ENCODE measurements around the gene DAGLA. TPM values are rescaled to one million over a fixed set of nuclear protein-coding genes. Genes with fewer than 3 reads are reported as not detected.

The DAGLA gene
- total RNA-seq, 1 donor from 2014 or later = 5.1 TPM

- Mint-ChIP-seq H3K27me3 (ENCODE audit: unreplicated experiment) (no peaks in the 10 kb centered on the region), H3K4me1 (ENCODE audit: unreplicated experiment) (peaks cover 12% of the 10 kb centered on the region), H3K9me3 (ENCODE audit: unreplicated experiment) (no peaks in the 10 kb centered on the region), H3K27ac (ENCODE audit: unreplicated experiment) (peak overlapping the region; percentile 39), H3K36me3 (ENCODE audit: unreplicated experiment) (peaks cover 8% of the 10 kb centered on the region), H3K4me3 (ENCODE audit: unreplicated experiment) (no peak overlapping the region)
- no peak for DNase-seq (ENCODE audit: extremely low spot score, unreplicated experiment)
- no peak for TF ChIP-seq CTCF (IDR thresholded peaks at IDR 0.05)
Measured at GRCh38 chr11:61784506-61784805, 104.3 kb downstream of the DAGLA start.

GRCh38 chr11:61785837-61786402 is 105.7 kb downstream of the DAGLA start:
- Mint-ChIP-seq H3K4me1 (ENCODE audit: unreplicated experiment) (peaks cover 12% of the 10 kb centered on the region), H3K4me3 (ENCODE audit: unreplicated experiment) (no peak overlapping the region), H3K27ac (ENCODE audit: unreplicated experiment) (no peak overlapping the region), H3K9me3 (ENCODE audit: unreplicated experiment) (no peaks in the 10 kb centered on the region), H3K36me3 (ENCODE audit: unreplicated experiment) (peaks cover 14% of the 10 kb centered on the region), H3K27me3 (ENCODE audit: unreplicated experiment) (no peaks in the 10 kb centered on the region)
- no peak for DNase-seq (ENCODE audit: extremely low spot score, unreplicated experiment)
- TF ChIP-seq CTCF (IDR thresholded peaks at IDR 0.05) = no peak

- no peaks in the 10 kb centered on the region for H3K9me3 Mint-ChIP-seq (ENCODE audit: unreplicated experiment)
- peak; percentile 52 for TF ChIP-seq CTCF (IDR thresholded peaks at IDR 0.05)
- H3K4me3 Mint-ChIP-seq (ENCODE audit: unreplicated experiment) = no peak overlapping the region
- no peaks in the 10 kb centered on the region for H3K27me3 Mint-ChIP-seq (ENCODE audit: unreplicated experiment)
- no peak overlapping the region for H3K27ac Mint-ChIP-seq (ENCODE audit: unreplicated experiment)
- peaks cover 14% of the 10 kb centered on the region for H3K36me3 Mint-ChIP-seq (ENCODE audit: unreplicated experiment)
- no peak for DNase-seq (ENCODE audit: extremely low spot score, unreplicated experiment)
- H3K4me1 Mint-ChIP-seq (ENCODE audit: unreplicated experiment) = peaks cover 17% of the 10 kb centered on the region
Measured at GRCh38 chr11:61787928-61788491, 107.8 kb downstream of the DAGLA start.

GRCh38 chr11:61791737-61792309 is 111.6 kb downstream of the DAGLA start:
- Mint-ChIP-seq H3K27me3 (ENCODE audit: unreplicated experiment) (no peaks in the 10 kb centered on the region), H3K27ac (ENCODE audit: unreplicated experiment) (peak overlapping the region; percentile 99), H3K4me1 (ENCODE audit: unreplicated experiment) (peaks cover 16% of the 10 kb centered on the region), H3K9me3 (ENCODE audit: unreplicated experiment) (no peaks in the 10 kb centered on the region), H3K4me3 (ENCODE audit: unreplicated experiment) (peak overlapping the region; percentile 92), H3K36me3 (ENCODE audit: unreplicated experiment) (peaks cover 9% of the 10 kb centered on the region)
- DNase-seq (ENCODE audit: extremely low spot score, unreplicated experiment) = no peak
- peak; percentile 10 for TF ChIP-seq CTCF (IDR thresholded peaks at IDR 0.05)

GRCh38 chr11:61792310-61793082 is 112.3 kb downstream of the DAGLA start, which contains the start of the genes FEN1 and TMEM258:
Gene FEN1, plus strand, starts transcription at chr11:61792911. Its CDS starts 2,451 bp downstream, at chr11:61795362.
Gene TMEM258, minus strand, starts transcription at chr11:61792599. Its CDS starts 41 bp downstream, at chr11:61792558.
- Mint-ChIP-seq H3K4me3 (ENCODE audit: unreplicated experiment) (peak within 1 kb of the TSS; percentile 92), H3K4me1 (ENCODE audit: unreplicated experiment) (peaks cover 23% of the 10 kb centered on the region), H3K36me3 (ENCODE audit: unreplicated experiment) (peaks cover 9% of the 10 kb centered on the region), H3K9me3 (ENCODE audit: unreplicated experiment) (no peaks in the 10 kb centered on the region), H3K27me3 (ENCODE audit: unreplicated experiment) (no peaks in the 10 kb centered on the region), H3K27ac (ENCODE audit: unreplicated experiment) (peak within 1 kb of the TSS; percentile 99)
- TF ChIP-seq CTCF (IDR thresholded peaks at IDR 0.05) = no peak
- DNase-seq (ENCODE audit: extremely low spot score, unreplicated experiment) = peak; percentile 96
